Measurements from ENCODE around the gene ZNF217.
A peak's percentile ranks its signal among the peaks of the same experiment; 100 is the strongest.

ZNF217 gene

GRCh38 chr20:53599910-53600632, 6.4 kb upstream of the ZNF217 start:
- H3K9ac ChIP-seq (ENCODE audit: low read length) = no peak overlapping the region
- H3K27me3 ChIP-seq (ENCODE audit: insufficient read depth, low read length) = no peaks in the 10 kb centered on the region
- H3K4me3 ChIP-seq (ENCODE audit: low read depth, low read length, poor library complexity, severe bottlenecking) = no peak overlapping the region
- H3K4me2 ChIP-seq (ENCODE audit: low read length) = no peak overlapping the region
- peaks cover 3% of the 10 kb centered on the region; the same call in 1 of the 2 replicates for H3F3A ChIP-seq (ENCODE audit: insufficient read depth, low read length)
- H3K9me2 ChIP-seq (ENCODE audit: low read depth, low read length) = no peaks in the 10 kb centered on the region
- H3K4me1 ChIP-seq (ENCODE audit: insufficient read depth, low read length, severe bottlenecking) = peaks cover 54% of the 10 kb centered on the region
- H3K9me3 ChIP-seq (ENCODE audit: low read length) = no peaks in the 10 kb centered on the region
- H3K79me2 ChIP-seq (ENCODE audit: insufficient read depth, low read length) = peaks cover 18% of the 10 kb centered on the region
- H3K27ac ChIP-seq (ENCODE audit: low read depth, low read length, poor library complexity, severe bottlenecking) = peak overlapping the region; percentile 78
- no peak for TF ChIP-seq CTCF (IDR thresholded peaks at IDR 0.05; ENCODE audit: low read length)
- no peak for TF ChIP-seq EZH2 (IDR thresholded peaks at IDR 0.05; ENCODE audit: borderline replicate concordance, low read length)
- no peak overlapping the region for H2AFZ ChIP-seq (ENCODE audit: low read length)
- no peaks in the 10 kb centered on the region for H4K20me1 ChIP-seq (ENCODE audit: insufficient read depth, low read length)
- no peaks in the 10 kb centered on the region for H3K36me3 ChIP-seq (ENCODE audit: insufficient read depth, low read length)

GRCh38 chr20:53599378-53599777, 5.7 kb upstream of the ZNF217 start:
- H3K4me1 ChIP-seq (ENCODE audit: insufficient read depth, low read length, severe bottlenecking) = peaks cover 57% of the 10 kb centered on the region
- no peaks in the 10 kb centered on the region for H4K20me1 ChIP-seq (ENCODE audit: insufficient read depth, low read length)
- H3K36me3 ChIP-seq (ENCODE audit: insufficient read depth, low read length) = no peaks in the 10 kb centered on the region
- H3K9me3 ChIP-seq (ENCODE audit: low read length) = no peaks in the 10 kb centered on the region
- H2AFZ ChIP-seq (ENCODE audit: low read length) = no peak overlapping the region
- peaks cover 18% of the 10 kb centered on the region for H3K79me2 ChIP-seq (ENCODE audit: insufficient read depth, low read length)
- H3K4me3 ChIP-seq (ENCODE audit: low read depth, low read length, poor library complexity, severe bottlenecking) = no peak overlapping the region
- H3K27me3 ChIP-seq (ENCODE audit: insufficient read depth, low read length) = no peaks in the 10 kb centered on the region
- no peak for TF ChIP-seq CTCF (IDR thresholded peaks at IDR 0.05; ENCODE audit: low read length)
- TF ChIP-seq EZH2 (IDR thresholded peaks at IDR 0.05; ENCODE audit: borderline replicate concordance, low read length) = no peak
- no peak overlapping the region for H3K9ac ChIP-seq (ENCODE audit: low read length)
- no peak overlapping the region for H3K4me2 ChIP-seq (ENCODE audit: low read length)
- peak overlapping the region; percentile 78 for H3K27ac ChIP-seq (ENCODE audit: low read depth, low read length, poor library complexity, severe bottlenecking)
- H3F3A ChIP-seq (ENCODE audit: insufficient read depth, low read length) = peaks cover 3% of the 10 kb centered on the region; the same call in 1 of the 2 replicates
- no peaks in the 10 kb centered on the region for H3K9me2 ChIP-seq (ENCODE audit: low read depth, low read length)

- TF ChIP-seq EZH2 (IDR thresholded peaks at IDR 0.05; ENCODE audit: borderline replicate concordance, low read length) = no peak
- TF ChIP-seq CTCF (IDR thresholded peaks at IDR 0.05; ENCODE audit: low read length) = no peak
- Histone ChIP-seq H2AFZ (ENCODE audit: low read length) (no peak overlapping the region), H3K9me2 (ENCODE audit: low read depth, low read length) (no peaks in the 10 kb centered on the region), H3K9ac (ENCODE audit: low read length) (no peak overlapping the region; the same call in 1 of the 2 replicates), H3K27me3 (ENCODE audit: insufficient read depth, low read length) (no peaks in the 10 kb centered on the region), H3K4me1 (ENCODE audit: insufficient read depth, low read length, severe bottlenecking) (peaks cover 57% of the 10 kb centered on the region), H3F3A (ENCODE audit: insufficient read depth, low read length) (peaks cover 3% of the 10 kb centered on the region; the same call in 1 of the 2 replicates), H4K20me1 (ENCODE audit: insufficient read depth, low read length) (no peaks in the 10 kb centered on the region), H3K4me2 (ENCODE audit: low read length) (no peak overlapping the region), H3K79me2 (ENCODE audit: insufficient read depth, low read length) (peaks cover 18% of the 10 kb centered on the region), H3K4me3 (ENCODE audit: low read depth, low read length, poor library complexity, severe bottlenecking) (no peak overlapping the region), H3K27ac (ENCODE audit: low read depth, low read length, poor library complexity, severe bottlenecking) (peak overlapping the region; percentile 78), H3K9me3 (ENCODE audit: low read length) (no peaks in the 10 kb centered on the region), H3K36me3 (ENCODE audit: insufficient read depth, low read length) (no peaks in the 10 kb centered on the region)
Observed at GRCh38 chr20:53599044-53599362, 5.4 kb upstream of the ZNF217 start.
